ENCODE measurements around the gene UTS2B. TPM values are rescaled to one million over a fixed set of nuclear protein-coding genes. Genes with fewer than 3 reads are reported as not detected.

UTS2B gene
- polyA plus RNA-seq, 1 of the 3 experiments (the other 2 are of a cell fraction): 0.03 TPM

- H3K4me2 ChIP-seq: no peak overlapping the region
- no peaks in the 10 kb centered on the region for H3K36me3 ChIP-seq (replicated peaks in 1 of 2; ENCODE audit: control insufficient read depth in 1 of 2, insufficient read depth in 2 of 2, low read length in 1 of 2)
- ChIA-PET CTCF (no interaction called here), POLR2A (no interaction called here)
- H2AFZ ChIP-seq (ENCODE audit: low read depth): no peak overlapping the region
- H3K4me1 ChIP-seq (ENCODE audit: control insufficient read depth in 1 of 2, insufficient read depth in 2 of 2, low read depth in 1 of 2, low read length in 1 of 2): no peaks in the 10 kb centered on the region
- no peaks in the 10 kb centered on the region for H3K79me2 ChIP-seq (ENCODE audit: insufficient read depth)
- no peak for DNase-seq
- TF ChIP-seq FOXM1 (IDR thresholded peaks at IDR 0.05; ENCODE audit: low read depth): no peak
- no peak for TF ChIP-seq SMC3 (IDR thresholded peaks at IDR 0.05; ENCODE audit: low read depth, low read length)
- no peak for TF ChIP-seq EZH2phosphoT487 (IDR thresholded peaks at IDR 0.05; ENCODE audit: borderline replicate concordance, low read depth)
- no peaks in the 10 kb centered on the region for H3K9me2 ChIP-seq
- no peak overlapping the region for H3K27ac ChIP-seq (ENCODE audit: low read depth in 2 of 2, low read length in 1 of 2)
- H4K20me1 ChIP-seq (ENCODE audit: insufficient read depth): no peaks in the 10 kb centered on the region
- H3F3A ChIP-seq (replicated peaks; ENCODE audit: insufficient read depth): no peaks in the 10 kb centered on the region
- H3K4me3 ChIP-seq (ENCODE audit: low read depth in 2 of 2, low read length in 1 of 2): no peak overlapping the region
- no peaks in the 10 kb centered on the region for H3K27me3 ChIP-seq (ENCODE audit: insufficient read depth)
- 87% methylated on average over 5 of the region's 5 CpGs for WGBS (ENCODE audit: low lambda C conversion rate)
- H3K9ac ChIP-seq: no peak overlapping the region
- no peaks in the 10 kb centered on the region for H3K9me3 ChIP-seq
Measured at GRCh38 chr3:191301782-191302411, 28.4 kb downstream of the UTS2B start.

- Histone ChIP-seq H3K27ac (ENCODE audit: low read depth in 2 of 2, low read length in 1 of 2) (no peak overlapping the region), H3K4me3 (ENCODE audit: low read depth in 2 of 2, low read length in 1 of 2) (no peak overlapping the region), H3K36me3 (replicated peaks in 1 of 2; ENCODE audit: control insufficient read depth in 1 of 2, insufficient read depth in 2 of 2, low read length in 1 of 2) (no peaks in the 10 kb centered on the region), H3K4me1 (ENCODE audit: control insufficient read depth in 1 of 2, insufficient read depth in 2 of 2, low read depth in 1 of 2, low read length in 1 of 2) (no peaks in the 10 kb centered on the region), H3K9ac (no peak overlapping the region), H3K9me2 (no peaks in the 10 kb centered on the region), H3F3A (replicated peaks; ENCODE audit: insufficient read depth) (no peaks in the 10 kb centered on the region), H2AFZ (ENCODE audit: low read depth) (no peak overlapping the region), H3K79me2 (ENCODE audit: insufficient read depth) (no peaks in the 10 kb centered on the region), H3K4me2 (no peak overlapping the region), H3K9me3 (no peaks in the 10 kb centered on the region), H4K20me1 (ENCODE audit: insufficient read depth) (no peaks in the 10 kb centered on the region), H3K27me3 (ENCODE audit: insufficient read depth) (0 out of 2 replicates have a peak, but pooled peaks cover 6% of the 10 kb centered on the region)
- 55% methylated on average over 1 of the region's 1 CpG for WGBS (ENCODE audit: low lambda C conversion rate)
- ChIA-PET POLR2A (no interaction called here), CTCF (no interaction called here)
- no peak for DNase-seq
- TF ChIP-seq EP300 (IDR thresholded peaks at IDR 0.05; ENCODE audit: borderline replicate concordance in 1 of 2, low read depth in 1 of 2, low read length in 1 of 2) (no peak), RXRA (IDR thresholded peaks at IDR 0.05; ENCODE audit: borderline replicate concordance, low read depth) (no peak), EZH2phosphoT487 (IDR thresholded peaks at IDR 0.05; ENCODE audit: borderline replicate concordance, low read depth) (no peak), SIN3A (IDR thresholded peaks at IDR 0.05; ENCODE audit: borderline replicate concordance, low read depth, low read length) (no peak), REST (IDR thresholded peaks at IDR 0.05; ENCODE audit: low read depth, low read length) (no peak), ELF1 (IDR thresholded peaks at IDR 0.05) (no peak), YY1 (IDR thresholded peaks at IDR 0.05; ENCODE audit: low read depth) (no peak), PBX3 (IDR thresholded peaks at IDR 0.05) (no peak), USF2 (IDR thresholded peaks at IDR 0.05; ENCODE audit: borderline replicate concordance, low read depth, low read length) (no peak), SMC3 (IDR thresholded peaks at IDR 0.05; ENCODE audit: low read depth, low read length) (no peak), ZBTB33 (IDR thresholded peaks at IDR 0.05; ENCODE audit: borderline replicate concordance, low read depth) (no peak), MXI1 (IDR thresholded peaks at IDR 0.05; ENCODE audit: low read depth, low read length) (no peak), GABPA (IDR thresholded peaks at IDR 0.05; ENCODE audit: low read depth) (no peak), CHD2 (IDR thresholded peaks at IDR 0.05; ENCODE audit: low read length, partially characterized antibody) (no peak), RCOR1 (IDR thresholded peaks at IDR 0.05; ENCODE audit: low read length) (no peak)
Measured at GRCh38 chr3:191301017-191301416, 29.3 kb downstream of the UTS2B start.
